Kidney (tissue), 14 donors: ENCODE measurements around the gene OXNAD1. TPM values are rescaled to one million over a fixed set of nuclear protein-coding genes. Genes with fewer than 3 reads are reported as not detected.

Experiments
- DNase-seq, 5 donors: peaks; one replicate each; pipeline ENCODE4 v3.0.0-alpha.2; 2013 to 2020
- FAIRE-seq: peaks from 2 replicates; lab custom pipeline; 2012; peaks lifted over from hg19 to GRCh38; lab: Jason Lieb, UNC
- H3K27ac ChIP-seq, 2 donors: one replicate each; pipeline ENCODE4 v1.7.0; 2013; ENCODE audit warnings: low read depth in 2 of 2, low read length in 2 of 2, inconsistent platforms in 1 of 2
- H3K27me3 ChIP-seq: one replicate; pipeline ENCODE4 v1.7.1; 2013; ENCODE audit warnings: low read length, inconsistent platforms; ENCODE audit not compliant: control insufficient read depth, insufficient read depth
- H3K36me3 ChIP-seq, 3 donors: one replicate each; pipeline versions ENCODE4 v1.7.0 to v1.7.1; 2013; ENCODE audit warnings: low read length in 3 of 3, control low read depth in 1 of 3, inconsistent platforms in 1 of 3; ENCODE audit not compliant: insufficient read depth in 3 of 3, control insufficient read depth in 2 of 3
- H3K4me1 ChIP-seq, 3 donors: one replicate each; pipeline versions ENCODE4 v1.7.0 to v1.7.1; 2013; ENCODE audit warnings: low read length in 3 of 3, inconsistent platforms in 1 of 3, low read depth in 1 of 3; ENCODE audit not compliant: control insufficient read depth in 2 of 3, insufficient read depth in 2 of 3
- H3K4me3 ChIP-seq, 3 donors: one replicate each; pipeline versions ENCODE4 v1.7.0 to v1.8.1; 2013; ENCODE audit warnings: low read length in 3 of 3, control low read depth in 1 of 3, inconsistent platforms in 1 of 3
- H3K9ac ChIP-seq, 3 donors: one replicate each; pipeline versions ENCODE4 v1.7.0 to v1.7.1; 2013; ENCODE audit warnings: low read length in 3 of 3, control low read depth in 1 of 3, inconsistent platforms in 1 of 3
- H3K9me3 ChIP-seq, 3 donors: one replicate each; pipeline versions ENCODE4 v1.7.0 to v1.7.1; 2013; ENCODE audit warnings: low read length in 3 of 3, control low read depth in 1 of 3, inconsistent platforms in 1 of 3; ENCODE audit not compliant: control insufficient read depth in 2 of 3, insufficient read depth in 1 of 3
- CTCF ChIP-seq: IDR thresholded peaks from 3 replicates; pipeline ENCODE4 v1.5.1; 2012; ENCODE audit warnings: mild to moderate bottlenecking, moderate library complexity, borderline replicate concordance; ENCODE audit not compliant: insufficient read depth; ENCODE audit errors: extremely low read depth
- intact Hi-C: fragments of 100-400 bp; cut with DNase I; formaldehyde crosslinking; loops from one replicate; pipeline ENCODE4 v1.11.1; 2022
- polyA plus RNA-seq: library from polyadenylated mRNA; stranded (reverse); fragments of 350-450 nt; fragmentation: Illumina TruSeq; extraction: RNeasy Lipid Tissue Mini Kit (QIAGEN cat#74804); gene quantifications from one replicate; pipeline ENCODE4 v1.2.3, GENCODE V29; 2014; ENCODE audit warnings: low read depth, low replicate concordance; ENCODE audit not compliant: insufficient read depth
- total RNA-seq: library from RNA; stranded (reverse); fragmentation: NEBNext Ultra II Directional; extraction: Animal tissue kit (Norgen Biotek cat#: 25700); gene quantifications from one replicate; pipeline ENCODE4 v1.2.1, GENCODE V29; 2021
- donor health status: control.
- donor health status: control.
- donor health status: control.
- donor health status: control.
- donor health status: control.
- donor health status: DM: yes; HTN: yes; CAD: no.
- donor health status: Normal renal cell carcinoma (clear cell type).

Gene OXNAD1
- total and polyA plus RNA-seq, 2 donors from 2014 or later, result 12.7 to 17.3 TPM

- intact Hi-C loops, result loop anchor here (10.0 kb wide), 2 partner anchors 195 to 425 kb away; no protein-coding TSS in a partner anchor
- Histone ChIP-seq H3K27me3 (no peaks in the 10 kb centered on the region), H3K9ac (no peak overlapping the region), H3K27ac (no peak overlapping the region), H3K4me1 (no peaks in the 10 kb centered on the region), H3K36me3 (no peaks in the 10 kb centered on the region), H3K4me3 (no peak overlapping the region), H3K9me3 (no peaks in the 10 kb centered on the region)
- TF ChIP-seq CTCF, result no peak
- no peak for FAIRE-seq
- no peak for DNase-seq
Measured at GRCh38 chr3:16239780-16240179, 25.2 kb upstream of the OXNAD1 start.

- intact Hi-C loops, result loop anchor here (10.0 kb wide), 2 partner anchors 196 to 426 kb away; no protein-coding TSS in a partner anchor
- H3K9ac ChIP-seq, result no peak overlapping the region
- H3K9me3 ChIP-seq, result no peaks in the 10 kb centered on the region
- FAIRE-seq (no peak), DNase-seq (no peak)
- H3K4me3 ChIP-seq, result no peak overlapping the region
- no peaks in the 10 kb centered on the region for H3K36me3 ChIP-seq
- H3K27ac ChIP-seq, result no peak overlapping the region
- no peak for TF ChIP-seq CTCF
- no peaks in the 10 kb centered on the region for H3K4me1 ChIP-seq
- H3K27me3 ChIP-seq, result no peaks in the 10 kb centered on the region
Measured at GRCh38 chr3:16240229-16241023, 24.6 kb upstream of the OXNAD1 start.

DNA sequence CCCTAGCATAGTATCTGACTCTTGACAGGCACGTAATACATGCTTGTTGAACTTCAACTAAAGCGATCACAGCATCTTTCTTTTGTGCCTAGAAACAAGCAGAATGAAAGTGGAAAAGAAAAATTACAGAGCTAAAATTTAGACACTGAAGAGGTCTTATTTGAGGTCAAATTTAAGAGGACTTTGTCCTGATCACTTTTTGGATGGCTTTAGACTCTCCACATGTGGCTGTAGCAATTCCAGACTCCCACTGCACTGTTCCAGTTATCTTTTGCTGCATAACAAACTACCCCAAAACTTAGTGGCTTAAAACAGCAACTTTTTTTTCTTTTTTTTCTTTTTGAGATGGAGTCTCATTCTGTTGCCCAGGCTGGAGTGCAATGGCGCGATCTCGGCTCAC is 23.8 kb upstream of the OXNAD1 start:
- Histone ChIP-seq H3K36me3 (no peaks in the 10 kb centered on the region), H3K9ac (no peak overlapping the region), H3K9me3 (no peaks in the 10 kb centered on the region), H3K4me1 (no peaks in the 10 kb centered on the region), H3K27me3 (no peaks in the 10 kb centered on the region), H3K4me3 (no peak overlapping the region), H3K27ac (no peak overlapping the region)
- FAIRE-seq, result no peak
- no peak for TF ChIP-seq CTCF
- intact Hi-C loops, result loop anchor here (10.0 kb wide), 2 partner anchors 196 to 426 kb away; no protein-coding TSS in a partner anchor
- DNase-seq, result no peak
